G401.6 (cell line): ENCODE results near the gene GALNTL6.
"Not testable (repeated sequence)": the region's sequence is repeated elsewhere in the genome, so short reads cannot be mapped to it uniquely, and the experiment has no call there.

Source experiments
- FAIRE-seq: peaks from 2 replicates; lab custom pipeline; 2012; peaks lifted over from hg19 to GRCh38; lab: Jason Lieb, UNC

The GALNTL6 gene

GRCh38 chr4:172871381-172871780 is 1058.2 kb downstream of the GALNTL6 start:
- no peak for FAIRE-seq

GRCh38 chr4:172874944-172875343 is 1061.7 kb downstream of the GALNTL6 start:
- FAIRE-seq, result no peak

GRCh38 chr4:172876394-172876793 is 1063.2 kb downstream of the GALNTL6 start:
- no peak for FAIRE-seq

GRCh38 chr4:172881645-172882044 is 1068.4 kb downstream of the GALNTL6 start:
- FAIRE-seq, result no peak

DNA sequence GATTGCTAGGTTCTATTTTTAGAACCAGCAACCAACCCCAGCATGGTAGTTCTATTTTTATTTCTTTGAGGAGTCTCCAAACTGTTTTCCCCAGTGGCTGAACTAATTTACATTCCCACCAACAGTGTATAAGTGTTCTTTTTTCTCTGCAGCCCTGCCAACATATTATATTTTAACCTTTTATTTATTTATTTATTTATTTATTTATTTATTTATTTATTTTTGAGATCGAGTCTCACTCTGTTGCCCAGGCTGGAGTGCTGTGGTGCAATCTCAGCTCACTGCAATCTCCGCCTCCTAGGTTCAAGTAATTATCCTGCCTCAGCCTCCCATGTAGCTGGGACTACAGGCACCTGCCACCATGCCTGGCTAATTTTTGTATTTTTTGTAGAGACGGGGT is 1074.2 kb downstream of the GALNTL6 start:
- not testable (repeated sequence) for FAIRE-seq

DNA sequence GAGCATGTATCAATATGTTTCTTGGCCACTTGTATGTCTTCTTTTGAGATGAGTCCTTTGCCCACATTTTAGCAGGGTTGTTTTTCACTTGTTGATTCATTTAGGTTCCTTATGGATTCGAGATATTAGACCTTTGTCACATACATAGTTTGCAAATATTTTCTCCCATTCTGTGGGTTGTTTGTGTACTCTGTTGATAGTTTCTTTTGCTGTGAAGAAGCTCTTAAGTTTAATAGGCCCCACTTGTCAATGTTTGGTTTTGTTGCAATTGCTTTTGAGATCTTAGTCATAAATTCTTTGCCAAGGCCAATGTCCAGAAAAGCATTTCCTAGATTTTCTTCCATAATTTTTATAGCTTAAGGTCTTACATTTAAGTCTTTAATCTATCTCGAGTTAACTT is 1074.8 kb downstream of the GALNTL6 start:
- FAIRE-seq, result no peak

GRCh38 chr4:172892300-172892699 is 1079.1 kb downstream of the GALNTL6 start:
- FAIRE-seq, result no peak

- FAIRE-seq, result no peak
Measured at GRCh38 chr4:172895699-172896098, 1082.5 kb downstream of the GALNTL6 start.

GRCh38 chr4:172897046-172897445 is 1083.8 kb downstream of the GALNTL6 start:
- no peak for FAIRE-seq

DNA sequence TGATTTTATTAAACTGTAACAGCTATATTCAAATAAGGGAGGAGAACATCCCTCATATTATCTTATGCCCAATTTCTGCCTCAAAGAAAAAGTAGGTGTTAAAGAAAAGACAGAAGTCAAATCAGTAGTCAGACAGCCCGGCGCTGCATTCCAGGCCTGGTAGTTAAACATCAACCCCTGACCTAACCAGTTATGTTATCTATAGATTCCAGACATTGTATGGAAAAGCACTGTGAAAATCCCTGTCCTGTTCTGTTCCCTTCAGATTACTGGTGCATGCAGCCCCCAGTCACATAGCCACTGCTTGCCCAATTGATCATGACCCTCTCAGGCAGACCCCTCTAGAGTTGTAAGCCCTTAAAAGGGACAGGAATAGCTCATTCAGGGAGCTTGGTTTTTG is 1085.5 kb downstream of the GALNTL6 start:
- no peak for FAIRE-seq

DNA sequence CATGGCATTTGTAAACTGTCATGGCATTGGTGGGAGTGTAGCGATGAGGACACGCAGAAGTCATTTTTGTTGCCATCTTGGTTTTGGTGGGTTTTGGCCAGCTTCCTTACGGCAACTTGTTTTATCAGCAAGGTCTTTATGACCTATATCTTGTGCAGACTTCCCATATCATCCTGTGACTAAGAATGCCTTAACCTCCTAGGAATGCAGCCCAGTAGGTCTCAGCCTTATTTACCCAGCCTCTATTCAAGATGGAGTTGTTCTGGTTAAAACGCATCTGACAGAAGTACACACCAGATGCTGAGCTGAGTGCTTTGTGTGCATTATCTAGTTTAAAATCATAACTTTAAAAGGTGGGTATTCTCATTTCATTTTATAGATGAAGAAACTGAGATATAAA is 1086.7 kb downstream of the GALNTL6 start:
- FAIRE-seq, result no peak

DNA sequence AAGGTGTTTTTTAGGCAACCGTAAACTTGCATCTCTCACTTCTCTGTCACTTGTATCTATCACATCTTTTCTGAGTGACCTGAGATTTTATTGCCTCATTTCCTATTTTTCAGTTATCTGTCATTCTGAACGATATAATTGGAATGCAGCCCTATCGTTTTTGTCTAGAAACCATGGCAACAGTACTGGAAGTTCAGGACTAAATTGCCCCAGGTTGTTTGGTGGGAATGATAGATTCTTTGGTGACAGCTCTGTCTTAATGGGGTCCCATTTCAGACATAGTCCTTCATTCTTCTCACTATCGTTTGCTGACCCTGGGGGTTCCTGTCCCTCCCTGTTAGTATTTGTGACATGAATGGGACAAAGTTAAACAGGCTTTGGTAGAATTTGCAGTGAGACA is 1087.7 kb downstream of the GALNTL6 start:
- FAIRE-seq, result no peak

- not testable (repeated sequence) for FAIRE-seq
Measured at GRCh38 chr4:172912468-172912867, 1099.3 kb downstream of the GALNTL6 start.

- not testable (repeated sequence) for FAIRE-seq
Measured at GRCh38 chr4:172917403-172917802, 1104.2 kb downstream of the GALNTL6 start.

GRCh38 chr4:172919269-172919668 is 1106.1 kb downstream of the GALNTL6 start:
- no peak for FAIRE-seq

DNA sequence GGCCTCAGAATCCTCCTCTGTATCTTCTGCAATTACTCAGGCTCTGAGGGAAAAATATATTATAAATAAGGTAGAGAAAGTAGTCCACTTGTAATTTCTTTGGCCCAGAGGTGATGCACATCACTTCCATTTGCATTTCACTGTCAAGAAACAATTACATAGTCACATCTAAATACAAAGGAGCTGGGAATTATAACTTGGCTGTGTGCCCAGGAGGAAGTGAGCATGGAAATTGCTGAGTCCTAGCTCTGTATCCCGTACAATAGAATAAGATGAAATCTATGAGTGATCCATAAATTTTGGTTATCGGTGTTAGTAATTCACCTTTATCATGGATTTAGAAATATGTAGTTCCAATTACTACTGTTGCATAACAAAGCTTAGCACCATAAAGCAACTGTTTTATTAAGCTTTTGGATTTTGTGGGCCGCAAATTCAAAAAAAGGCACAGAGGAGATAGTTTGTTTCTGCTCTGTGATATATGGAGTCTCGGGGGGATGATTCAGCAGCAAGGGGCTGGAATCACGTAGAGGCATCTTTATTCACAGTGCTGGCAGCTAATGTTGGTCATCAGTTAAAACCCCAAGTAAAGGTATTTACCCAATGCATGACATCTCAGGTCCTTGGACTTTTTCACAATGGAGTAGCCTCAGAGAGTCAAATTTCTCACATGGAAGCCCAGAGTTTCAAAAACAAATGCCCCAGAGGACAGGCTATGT is 1114.1 kb downstream of the GALNTL6 start:
- FAIRE-seq, result no peak

- FAIRE-seq, result no peak
Measured at GRCh38 chr4:172928347-172928746, 1115.1 kb downstream of the GALNTL6 start.

GRCh38 chr4:172938072-172938829 is 1125.0 kb downstream of the GALNTL6 start:
- no peak for FAIRE-seq

DNA sequence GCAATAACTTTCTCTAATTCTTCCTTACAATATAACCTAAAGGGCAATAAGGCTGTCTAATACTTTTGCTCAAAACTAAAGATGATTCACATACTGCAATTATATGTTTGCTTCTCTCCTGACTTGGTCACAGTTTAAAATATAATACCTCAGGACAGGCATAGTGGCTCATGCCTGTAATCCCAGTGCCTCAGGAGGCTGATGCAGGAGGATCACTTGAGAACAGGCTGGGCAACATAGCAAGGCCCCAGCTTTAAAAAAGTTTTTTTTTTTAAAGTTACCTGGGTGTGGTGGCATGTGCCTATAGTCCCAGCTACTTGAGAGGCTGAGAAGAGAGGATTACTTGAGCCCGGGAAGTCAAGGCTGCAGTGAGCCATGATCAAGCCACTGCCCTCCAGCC is 1125.7 kb downstream of the GALNTL6 start:
- no peak for FAIRE-seq

GRCh38 chr4:172942840-172943239 is 1129.6 kb downstream of the GALNTL6 start:
- no peak for FAIRE-seq

DNA sequence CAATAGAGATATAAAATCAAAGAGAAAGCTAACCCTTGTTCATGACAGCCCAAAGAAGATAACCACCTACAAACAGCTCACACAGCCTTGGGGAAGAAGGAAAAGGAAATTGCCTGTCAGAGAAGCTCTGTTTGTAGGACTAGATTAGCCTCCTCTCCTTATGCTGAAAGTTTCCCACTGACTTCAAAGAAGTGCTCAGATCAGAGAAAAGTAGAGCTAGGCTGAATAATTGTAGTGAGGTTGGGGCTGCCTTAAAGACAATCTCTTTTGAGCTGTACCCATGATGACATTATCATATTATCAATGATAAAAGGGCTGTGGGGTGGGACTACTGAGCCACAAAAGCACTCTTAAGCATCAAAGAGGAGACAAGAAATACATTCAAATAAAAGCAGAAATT is 1132.4 kb downstream of the GALNTL6 start:
- FAIRE-seq, result no peak

GRCh38 chr4:172946503-172946902 is 1133.3 kb downstream of the GALNTL6 start:
- no peak for FAIRE-seq

- FAIRE-seq, result no peak
Measured at GRCh38 chr4:172947594-172947993, 1134.4 kb downstream of the GALNTL6 start.

- FAIRE-seq, result no peak
Measured at GRCh38 chr4:172950990-172951389, 1137.8 kb downstream of the GALNTL6 start.
